IPS-NIHi11 (cell line): Measurements from ENCODE around the gene EHMT1.
"Not testable (repeated sequence)": the region's sequence is repeated elsewhere in the genome, so short reads cannot be mapped to it uniquely, and the experiment has no call there.

Experiments used
- DNase-seq: peaks from one replicate; pipeline ENCODE4 v3.0.0; 2012; ENCODE audit warnings: mixed read lengths, low spot score

The EHMT1 gene

DNA sequence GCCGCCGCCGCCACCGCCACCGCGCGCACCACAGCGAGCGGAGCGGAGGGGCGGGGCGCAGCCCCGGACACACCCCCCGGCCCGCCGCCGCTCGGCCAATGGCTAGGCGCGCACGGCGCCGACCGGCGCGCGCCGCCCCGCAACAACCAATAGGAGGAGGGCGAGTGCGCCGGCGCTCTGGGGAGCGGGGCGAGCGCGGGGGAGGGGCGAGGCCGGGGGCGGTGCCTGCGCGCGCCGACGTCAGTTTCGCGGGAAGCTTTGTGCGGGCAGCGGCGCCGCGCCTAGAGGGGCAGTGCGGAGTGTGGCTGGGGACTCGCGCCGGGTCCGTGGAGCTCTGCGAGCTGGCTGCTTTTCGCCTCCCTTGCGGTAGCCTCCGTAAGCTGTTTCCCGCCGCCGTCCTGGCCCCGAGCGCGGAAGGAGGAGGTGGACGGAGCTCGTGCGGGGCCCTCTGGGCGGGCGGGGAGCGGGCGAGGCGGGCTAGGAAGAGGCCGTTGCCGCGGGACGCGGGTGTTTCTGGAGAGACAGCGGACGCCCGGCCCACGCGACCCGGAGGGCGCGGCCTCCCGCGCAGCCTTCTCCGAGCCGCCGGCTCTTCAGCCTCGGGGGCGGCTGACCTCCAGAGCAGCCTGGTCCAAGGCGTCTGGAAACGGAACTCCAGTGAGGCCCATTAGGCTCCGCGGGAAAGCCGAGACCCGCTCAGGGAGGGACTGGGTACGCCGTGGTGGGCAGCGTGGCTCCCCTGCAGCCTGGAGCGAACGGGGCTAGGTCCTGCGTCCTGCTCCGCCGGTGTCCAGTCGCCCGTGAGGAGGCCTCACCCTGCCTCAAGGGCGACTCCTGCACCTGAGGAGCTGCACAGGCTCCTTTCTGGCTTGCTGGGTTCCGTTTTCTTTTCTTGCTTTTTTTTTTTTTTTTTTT lies 28.1 kb upstream of the EHMT1 start, which contains the start of gene ZMYND19:
Gene ZMYND19 (minus strand): TSS at position 44 of the 915 bp plus-strand sequence. CDS start 249 bp downstream, outside the sequence.
- peak; percentile 100 for DNase-seq

DNA sequence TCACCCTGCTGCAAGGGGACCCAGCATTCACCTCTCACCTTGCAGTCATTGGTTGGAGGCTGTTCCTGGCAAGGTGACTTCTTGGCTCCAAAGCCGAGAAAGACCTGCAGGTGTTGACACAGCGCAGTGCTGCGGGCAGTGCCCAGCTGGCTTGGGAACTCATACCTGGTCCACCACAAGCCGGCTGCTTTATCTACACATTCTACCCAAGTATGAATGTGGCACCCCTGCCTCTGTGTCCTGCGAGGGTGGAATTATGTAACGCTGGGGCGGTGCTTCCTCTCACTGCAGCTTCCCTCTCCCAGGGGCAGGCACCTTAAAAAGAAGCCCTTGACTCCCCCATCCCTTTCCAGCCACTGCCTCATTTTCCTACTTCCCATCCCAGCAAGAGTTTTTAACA lies 26.0 kb upstream of the EHMT1 start:
- DNase-seq: no peak

DNA sequence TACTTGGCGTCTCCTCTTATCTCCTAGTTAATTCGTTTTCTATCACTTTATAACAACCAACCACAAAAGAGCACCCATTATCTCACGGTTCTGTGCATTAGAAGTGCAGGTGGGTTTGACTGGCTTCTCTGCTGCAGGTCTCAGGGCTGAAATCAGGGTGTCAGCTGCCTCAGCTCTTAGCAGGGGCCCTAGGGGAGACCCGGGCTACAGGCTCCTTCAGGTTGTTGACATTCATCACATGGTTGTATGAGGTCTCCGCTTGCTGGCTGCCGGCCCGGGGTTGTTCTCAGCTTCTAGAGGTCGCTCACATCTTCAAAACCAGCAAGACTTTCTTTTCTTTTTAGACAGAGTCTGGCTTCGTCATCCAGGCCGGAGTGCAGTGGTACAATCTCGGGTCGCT lies 25.6 kb upstream of the EHMT1 start:
- DNase-seq: no peak

DNA sequence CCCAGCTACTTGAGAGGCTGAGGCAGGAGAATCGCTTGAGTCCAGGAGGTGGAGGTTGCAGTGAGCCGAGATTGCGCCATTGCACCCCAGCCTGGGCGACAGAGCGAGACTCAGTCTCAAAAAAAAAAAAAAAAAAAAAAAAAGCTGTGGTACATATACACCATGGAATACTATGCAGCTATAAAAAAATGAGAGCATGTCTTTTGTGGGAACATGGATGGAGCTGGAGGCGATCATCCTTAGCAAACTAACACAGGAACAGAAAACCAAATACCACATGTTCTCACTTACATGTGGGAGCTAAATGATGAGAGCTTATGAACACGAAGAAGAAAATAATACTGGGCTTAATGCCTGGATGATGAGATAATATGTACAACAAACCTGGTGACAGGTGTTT lies 22.2 kb upstream of the EHMT1 start:
- not testable (repeated sequence) for DNase-seq

DNA sequence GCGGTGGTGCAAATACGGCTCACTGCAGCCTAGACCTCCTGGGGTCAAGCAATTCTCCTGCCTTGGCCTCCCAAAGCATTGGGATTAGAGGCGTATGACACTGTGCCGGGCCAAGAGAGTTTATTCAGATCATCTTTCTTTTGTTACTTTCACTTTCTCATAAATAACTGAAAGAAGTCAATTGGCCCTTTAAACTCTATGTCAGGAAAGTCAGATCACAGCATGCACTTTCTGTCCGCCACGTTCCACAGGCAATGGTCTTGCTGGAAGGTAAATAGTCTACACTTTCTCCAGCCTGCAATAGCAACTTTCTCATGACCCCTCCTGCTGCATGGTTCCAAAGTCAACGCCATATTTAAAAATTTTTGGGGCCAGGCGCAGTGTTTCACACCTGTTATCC lies 19.9 kb upstream of the EHMT1 start:
- no peak for DNase-seq

DNA sequence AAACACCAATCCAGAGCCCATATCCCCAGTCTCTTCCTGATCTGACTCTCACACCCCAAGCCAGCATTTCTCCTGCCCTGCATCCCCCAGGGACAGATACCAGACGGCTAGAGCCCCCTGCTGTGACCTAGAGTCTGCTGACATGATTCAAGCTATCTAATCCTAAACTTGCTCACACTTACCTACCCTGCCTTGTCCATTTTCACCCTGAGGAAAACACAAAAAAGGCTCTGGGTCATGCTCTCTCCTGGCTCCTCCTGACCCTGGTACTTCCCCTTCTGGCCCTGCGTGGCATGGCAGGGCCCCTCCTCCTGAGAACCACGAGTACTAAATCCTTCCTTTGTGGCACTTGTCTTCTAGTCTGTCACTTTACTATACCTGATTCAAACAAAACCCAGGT lies 16.1 kb upstream of the EHMT1 start:
- no peak for DNase-seq

DNA sequence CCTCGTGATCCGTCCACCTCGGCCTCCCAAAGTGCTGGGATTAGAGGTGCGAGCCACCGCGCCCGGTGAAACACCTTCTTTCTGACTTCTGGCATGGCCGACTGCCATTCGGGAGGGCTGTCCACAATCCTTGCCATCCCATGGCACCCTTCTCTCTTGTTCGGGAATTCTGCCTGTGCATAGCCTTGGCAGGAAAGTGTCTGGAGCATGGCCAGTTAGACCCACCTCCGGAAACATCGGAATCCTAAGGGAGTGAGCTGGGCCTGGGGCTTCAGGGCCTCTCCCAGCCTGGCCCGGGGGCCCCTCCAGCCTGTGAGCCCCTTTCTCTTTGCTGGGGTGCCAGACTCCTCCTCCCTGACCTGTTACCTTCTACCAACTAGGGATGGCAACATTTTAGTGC lies 14.9 kb upstream of the EHMT1 start:
- DNase-seq: no peak

DNA sequence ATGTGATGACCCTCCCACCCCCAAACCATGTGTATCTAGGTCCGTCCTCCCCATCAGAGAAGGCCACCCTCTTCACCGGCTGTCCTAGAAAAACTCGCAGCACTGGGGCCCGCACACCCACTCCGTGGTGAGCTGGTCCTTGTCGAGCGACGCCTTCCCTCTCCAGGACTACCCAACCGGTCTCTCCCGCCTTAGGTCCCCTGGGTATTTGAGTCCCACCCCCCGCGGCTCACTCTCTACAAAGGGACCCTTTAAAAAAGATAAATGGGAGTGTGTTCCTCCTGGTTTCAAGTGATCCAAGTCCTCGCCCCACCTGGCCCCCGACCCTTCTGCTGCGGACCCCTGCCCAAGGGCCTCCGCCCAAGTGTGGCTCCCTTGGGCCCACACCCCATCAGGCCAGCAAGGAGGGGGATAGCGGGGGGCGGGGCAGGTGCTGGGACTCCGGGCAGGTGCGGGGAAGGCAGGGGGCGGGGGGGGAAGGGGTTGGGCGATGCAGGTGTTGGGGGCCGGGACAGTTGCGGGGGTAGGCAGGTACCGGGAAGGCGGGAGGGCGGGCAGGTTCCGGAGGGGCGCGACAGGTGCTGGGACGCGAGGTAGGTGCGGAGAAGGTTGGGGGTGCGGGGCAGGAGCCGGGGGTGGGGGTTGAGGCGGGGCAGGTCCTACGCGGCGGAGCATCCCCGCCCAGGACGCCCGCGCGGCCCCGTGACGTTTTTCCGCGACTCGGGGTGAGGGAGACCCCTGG lies 14.3 kb upstream of the EHMT1 start:
- no peak for DNase-seq

DNA sequence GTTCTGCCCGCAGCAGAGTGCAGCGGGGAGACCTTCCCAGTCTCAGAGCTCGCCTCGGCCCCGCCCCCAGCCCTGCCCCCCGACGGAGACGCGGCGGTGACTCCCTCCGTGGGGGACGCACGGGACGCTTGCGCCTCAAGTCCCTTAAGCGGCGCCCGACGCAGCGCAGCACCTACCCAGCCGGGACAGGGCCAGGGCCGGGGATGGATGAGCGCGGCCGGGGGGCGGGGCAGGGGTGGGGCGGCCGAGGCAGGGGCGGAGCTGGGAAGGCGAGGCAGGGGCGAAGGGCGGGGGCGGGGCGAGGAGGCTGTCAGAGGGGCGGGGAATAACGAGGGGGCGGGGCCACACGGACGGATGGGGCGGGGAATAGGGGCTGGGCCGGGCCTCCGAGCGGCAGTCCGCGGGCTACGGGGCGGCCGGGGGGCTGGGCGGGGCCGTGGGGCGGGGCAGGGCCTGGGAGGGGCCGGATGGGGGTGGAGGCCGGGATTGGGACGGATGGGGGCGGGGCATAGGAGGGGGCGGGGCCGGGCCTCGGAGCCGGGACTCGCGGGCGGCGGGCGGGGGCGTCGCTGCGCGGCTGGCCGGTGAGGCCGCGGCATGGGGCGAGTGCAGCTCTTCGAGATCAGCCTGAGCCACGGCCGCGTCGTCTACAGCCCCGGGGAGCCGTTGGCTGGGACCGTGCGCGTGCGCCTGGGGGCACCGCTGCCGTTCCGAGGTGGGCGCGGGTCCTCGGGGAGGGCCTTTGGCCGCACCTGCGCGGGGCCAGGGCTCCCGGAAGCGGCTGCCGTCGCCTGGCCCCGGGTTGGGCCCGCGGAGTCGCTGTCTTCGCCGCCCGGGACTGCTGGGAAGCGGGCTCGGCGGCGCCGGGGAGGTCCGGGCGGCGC lies 13.4 kb upstream of the EHMT1 start, which contains the start of gene ARRDC1:
Gene ARRDC1 (plus strand): TSS at position 566 of the 884 bp plus-strand sequence. CDS start 32 bp downstream, at position 598.
- DNase-seq: peak; percentile 96

DNA sequence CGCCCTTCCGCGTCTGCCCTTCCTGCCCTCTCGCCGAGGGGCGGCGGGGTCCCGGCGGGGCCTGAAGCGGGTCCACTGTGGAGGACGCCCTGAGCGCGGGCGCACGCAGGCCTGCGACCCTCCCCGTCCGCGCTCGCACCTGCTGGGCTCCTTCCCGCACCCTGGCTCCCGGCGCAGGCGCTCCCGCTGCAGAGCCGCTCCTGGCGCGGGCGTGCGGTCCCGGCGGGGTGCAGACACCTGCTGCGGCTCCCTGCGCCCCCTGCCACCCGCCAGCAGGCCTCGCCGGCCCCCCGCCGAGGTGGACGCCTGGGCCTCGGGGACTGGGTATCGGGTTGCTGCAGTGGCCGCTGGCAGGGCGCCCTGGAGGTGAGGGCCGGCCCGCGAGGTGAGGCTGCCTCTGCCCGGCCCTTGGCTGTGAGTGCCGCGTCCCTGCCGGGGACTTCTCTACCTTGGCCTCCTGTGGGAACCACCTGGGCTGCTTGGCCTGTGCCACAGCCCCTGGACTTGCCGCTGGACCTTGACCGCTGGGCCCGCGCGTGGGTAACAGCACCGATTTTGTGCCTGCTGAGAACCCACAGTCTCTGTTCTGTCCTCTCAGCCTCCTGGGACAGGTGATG lies 12.7 kb upstream of the EHMT1 start:
- peak; percentile 54 for DNase-seq

DNA sequence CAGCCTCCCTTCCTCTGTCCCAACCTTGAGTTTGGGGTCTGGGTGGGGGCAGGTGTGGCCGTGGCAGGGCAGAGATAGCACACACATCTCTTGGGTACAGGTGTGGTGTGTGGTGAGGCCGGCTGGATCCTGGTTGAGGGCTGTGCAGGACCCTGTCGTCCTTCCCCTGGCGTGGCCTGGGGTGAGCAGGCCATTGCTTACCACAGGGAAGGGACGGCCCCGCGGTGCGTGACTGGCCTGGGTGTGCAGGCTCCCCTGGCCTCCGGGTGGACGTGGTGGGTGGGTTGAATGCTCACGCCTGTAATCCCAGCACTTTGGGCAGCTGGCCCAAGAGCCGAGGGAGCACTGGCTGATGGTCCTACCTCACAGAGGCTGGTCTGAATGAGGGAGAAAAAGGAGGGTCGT lies 12.1 kb upstream of the EHMT1 start:
- peak; percentile 4 for DNase-seq

DNA sequence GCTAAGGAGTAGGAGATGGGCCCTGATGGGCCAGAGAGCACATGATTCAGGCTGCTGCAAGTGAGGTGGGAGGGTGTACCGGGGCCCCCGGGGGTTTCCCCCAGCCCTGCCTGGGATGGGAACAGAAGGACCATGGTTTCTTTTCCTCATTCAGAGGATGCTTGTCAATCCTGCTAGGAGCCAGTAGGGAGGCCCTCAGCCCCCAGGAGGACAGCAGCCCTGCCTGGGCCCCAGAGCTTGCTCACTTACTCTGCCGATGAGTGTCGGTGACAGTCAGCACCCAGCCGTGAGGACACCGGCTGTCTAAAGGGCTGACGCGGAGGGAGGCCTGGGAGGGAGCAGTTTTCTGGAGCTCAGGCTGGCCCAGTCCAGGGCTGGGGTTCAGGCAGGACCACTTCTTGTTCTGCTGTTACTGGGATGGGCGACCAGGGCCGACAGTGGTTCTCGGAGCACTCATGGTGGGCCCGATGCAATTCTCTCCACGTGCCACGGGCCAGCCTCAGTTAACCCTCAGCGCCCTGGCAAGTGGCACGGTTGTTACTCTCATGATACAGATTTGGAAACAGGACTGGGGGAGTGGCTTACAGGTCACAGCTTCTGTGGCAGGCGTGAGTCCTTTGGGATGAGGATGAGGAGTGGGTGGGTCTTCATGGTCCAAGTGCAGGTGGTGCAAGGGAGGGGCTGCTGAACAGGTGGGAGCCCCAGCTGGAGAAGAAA lies 11.5 kb upstream of the EHMT1 start:
- no peak for DNase-seq

DNA sequence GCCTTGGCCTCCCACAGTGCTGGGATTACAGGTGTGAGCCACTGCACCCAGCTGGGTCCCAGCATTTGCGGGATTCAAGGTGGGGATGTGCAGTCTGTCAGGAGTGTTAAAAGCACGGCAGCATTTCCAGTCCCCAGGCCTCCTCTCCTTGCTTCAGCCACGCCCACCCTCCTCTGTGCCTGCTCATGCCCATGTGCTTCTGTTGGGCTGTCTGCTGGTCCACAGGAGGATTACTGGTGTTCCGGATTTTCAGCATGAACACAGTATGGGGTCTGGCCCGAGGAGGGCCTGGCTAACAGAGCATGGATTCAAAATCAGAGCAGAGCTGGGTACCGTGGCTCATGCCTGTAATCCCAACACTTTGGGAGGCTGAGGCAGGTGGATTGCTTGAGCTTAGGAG lies 7.9 kb upstream of the EHMT1 start:
- peak; percentile 17 for DNase-seq

DNA sequence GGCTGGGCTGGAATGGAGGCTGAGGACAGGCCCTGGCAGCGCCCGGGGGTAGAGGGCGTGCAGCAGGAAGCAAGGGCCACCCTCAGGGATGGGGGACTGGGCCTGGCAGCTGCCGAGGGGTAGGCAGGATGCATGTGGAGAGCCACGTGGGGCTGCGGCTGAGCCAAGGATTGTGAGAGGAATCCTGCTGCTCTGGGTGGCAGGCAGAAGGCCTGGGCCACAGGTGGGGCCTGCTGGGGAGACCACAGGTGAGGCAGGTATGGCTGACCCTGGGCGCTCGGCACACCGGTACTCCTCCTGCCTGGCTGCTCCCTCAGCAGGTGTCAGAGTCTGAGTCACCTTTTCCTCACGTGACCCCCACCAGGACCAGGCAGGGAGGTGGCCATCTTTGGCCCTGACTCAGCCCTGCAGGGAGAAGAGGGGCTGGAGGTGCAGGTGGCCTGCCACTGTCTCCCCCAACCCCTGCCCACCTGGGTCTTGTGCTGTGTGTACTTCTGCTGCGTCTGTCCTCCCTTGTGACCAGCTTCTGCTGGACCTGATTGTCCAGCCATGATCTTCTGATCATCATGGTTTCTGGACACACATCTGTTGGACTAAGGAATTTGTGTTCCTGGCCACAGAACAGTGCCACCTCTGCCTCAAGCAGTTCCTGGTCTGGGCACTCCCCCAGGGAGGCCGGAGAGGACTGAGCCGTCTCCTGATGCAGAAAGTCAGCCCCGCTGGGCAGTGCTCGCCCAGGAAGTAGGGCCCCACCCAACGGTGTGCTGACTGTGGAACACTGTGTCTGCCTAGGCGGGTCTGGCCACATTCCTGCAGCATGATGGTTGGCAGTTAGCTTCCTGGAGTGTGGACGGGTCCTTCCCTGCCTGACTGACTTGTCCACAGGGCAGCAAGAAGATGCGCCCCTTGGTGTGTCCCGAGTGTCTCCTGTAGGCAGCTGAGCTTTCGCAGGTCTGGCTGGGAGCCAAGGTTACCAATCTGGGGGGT lies 6.9 kb upstream of the EHMT1 start:
- DNase-seq: peak; percentile 50

DNA sequence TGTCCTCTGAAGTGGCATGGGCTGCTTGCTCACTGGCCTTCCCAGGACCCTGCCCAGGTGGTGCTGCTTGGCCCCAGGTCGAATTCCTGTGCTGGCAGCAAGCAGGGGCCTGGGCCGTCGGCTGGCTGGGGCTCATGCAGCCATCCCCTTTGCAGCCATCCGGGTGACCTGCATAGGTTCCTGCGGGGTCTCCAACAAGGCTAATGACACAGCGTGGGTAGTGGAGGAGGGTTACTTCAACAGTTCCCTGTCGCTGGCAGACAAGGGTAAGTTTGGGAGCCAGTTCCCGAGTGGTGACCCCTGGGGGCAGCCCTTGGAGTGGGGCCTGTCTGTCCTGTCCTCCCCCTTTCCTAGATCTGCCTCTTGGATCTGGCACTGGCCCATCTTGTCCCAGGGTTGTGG lies 6.1 kb upstream of the EHMT1 start:
- DNase-seq: peak; percentile 6

DNA sequence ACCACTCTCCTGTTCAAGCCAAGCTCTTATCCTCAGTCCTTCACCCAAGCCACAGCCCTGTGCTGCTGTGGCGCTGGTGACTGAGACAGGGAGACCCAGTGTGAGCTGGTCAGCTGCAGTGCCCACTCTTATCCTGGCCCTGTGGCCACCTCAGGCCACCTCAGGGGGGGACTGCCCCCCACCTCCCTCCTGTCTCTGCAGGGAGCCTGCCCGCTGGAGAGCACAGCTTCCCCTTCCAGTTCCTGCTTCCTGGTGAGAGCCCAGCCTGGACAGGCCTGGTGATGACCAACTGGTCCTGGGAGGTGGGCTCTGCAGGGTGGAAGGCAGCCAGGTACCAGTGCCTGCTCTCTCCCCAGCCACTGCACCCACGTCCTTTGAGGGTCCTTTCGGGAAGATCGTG lies 5.5 kb upstream of the EHMT1 start:
- DNase-seq: no peak

DNA sequence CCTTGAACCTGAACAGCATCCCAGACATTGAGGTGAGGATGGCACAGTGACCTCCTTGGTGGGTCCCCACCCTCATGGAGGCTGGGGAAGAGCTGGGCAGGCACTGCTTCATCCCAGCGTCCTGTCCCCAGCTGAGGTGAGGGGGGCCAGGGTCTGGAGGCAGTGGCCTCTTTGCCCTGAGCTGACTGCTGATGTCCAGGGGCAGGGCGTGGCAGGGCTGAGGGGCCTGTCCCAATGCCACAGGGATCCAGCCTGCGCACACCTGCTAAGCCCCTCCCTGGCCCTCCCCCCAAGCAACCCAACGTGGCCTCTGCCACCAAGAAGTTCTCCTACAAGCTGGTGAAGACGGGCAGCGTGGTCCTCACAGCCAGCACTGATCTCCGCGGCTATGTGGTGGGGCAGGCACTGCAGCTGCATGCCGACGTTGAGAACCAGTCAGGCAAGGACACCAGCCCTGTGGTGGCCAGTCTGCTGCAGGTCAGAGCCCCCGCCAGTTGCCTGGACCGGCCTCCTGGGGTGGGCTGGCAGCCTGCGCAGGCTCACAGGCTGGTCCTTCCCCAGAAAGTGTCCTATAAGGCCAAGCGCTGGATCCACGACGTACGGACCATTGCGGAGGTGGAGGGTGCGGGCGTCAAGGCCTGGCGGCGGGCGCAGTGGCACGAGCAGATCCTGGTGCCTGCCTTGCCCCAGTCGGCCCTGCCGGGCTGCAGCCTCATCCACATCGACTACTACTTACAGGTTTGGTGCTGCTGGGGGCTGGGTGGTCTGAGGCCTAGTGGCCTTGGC lies 4.9 kb upstream of the EHMT1 start:
- DNase-seq: no peak

DNA sequence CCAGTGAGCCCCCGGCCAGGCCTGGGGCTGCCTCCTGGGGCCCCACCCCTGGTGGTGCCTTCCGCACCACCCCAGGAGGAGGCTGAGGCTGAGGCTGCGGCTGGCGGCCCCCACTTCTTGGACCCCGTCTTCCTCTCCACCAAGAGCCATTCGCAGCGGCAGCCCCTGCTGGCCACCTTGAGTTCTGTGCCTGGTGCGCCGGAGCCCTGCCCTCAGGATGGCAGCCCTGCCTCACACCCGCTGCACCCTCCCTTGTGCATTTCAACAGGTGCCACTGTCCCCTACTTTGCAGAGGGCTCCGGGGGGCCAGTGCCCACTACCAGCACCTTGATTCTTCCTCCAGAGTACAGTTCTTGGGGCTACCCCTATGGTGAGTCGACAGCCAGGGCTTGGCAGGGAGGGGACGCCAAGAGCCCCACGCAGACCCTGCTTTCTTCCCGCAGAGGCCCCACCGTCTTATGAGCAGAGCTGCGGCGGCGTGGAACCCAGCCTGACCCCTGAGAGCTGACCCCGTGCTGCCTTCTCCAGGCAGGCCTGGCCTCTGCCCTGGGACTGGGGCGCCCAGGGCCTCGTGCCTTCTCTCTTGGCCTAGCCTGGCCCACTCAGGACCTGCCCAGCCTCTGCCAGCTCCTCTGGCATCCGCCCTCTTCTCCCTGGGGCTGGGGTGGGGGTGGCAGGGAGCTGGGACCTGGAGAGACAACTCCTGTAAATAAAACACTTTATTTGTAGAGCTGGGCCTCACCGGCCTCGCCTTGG lies 4.0 kb upstream of the EHMT1 start:
- DNase-seq: peak; percentile 34
